NCI-H1105 treated with DMSO at 0.1 percent for 48 hours (cell line): Measurements from ENCODE around the gene ZNF236.
"Not testable (repeated sequence)": the region's sequence is repeated elsewhere in the genome, so short reads cannot be mapped to it uniquely, and the experiment has no call there.

Experiments
- DNase-seq: peaks from one replicate; lab custom pipeline; 2025; lab: John Stamatoyannopoulos, UW

ZNF236 gene

DNA sequence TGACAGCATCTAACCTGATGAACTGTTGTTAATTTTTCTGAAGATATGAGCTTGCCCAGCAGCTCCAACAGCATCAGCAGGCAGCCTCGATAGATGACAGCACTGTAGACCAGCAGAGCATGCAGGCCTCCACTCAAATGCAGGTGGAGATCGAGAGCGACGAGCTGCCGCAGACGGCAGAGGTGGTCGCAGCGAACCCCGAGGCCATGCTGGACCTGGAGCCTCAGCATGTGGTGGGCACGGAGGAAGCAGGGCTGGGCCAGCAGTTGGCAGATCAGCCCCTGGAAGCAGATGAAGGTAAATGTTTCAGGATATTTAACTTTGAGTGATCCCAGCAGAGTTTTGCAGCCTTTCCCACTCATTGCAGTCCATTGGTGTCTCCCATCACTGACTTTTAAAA, 85.9 kb downstream of the ZNF236 start:
- no peak for DNase-seq

DNA sequence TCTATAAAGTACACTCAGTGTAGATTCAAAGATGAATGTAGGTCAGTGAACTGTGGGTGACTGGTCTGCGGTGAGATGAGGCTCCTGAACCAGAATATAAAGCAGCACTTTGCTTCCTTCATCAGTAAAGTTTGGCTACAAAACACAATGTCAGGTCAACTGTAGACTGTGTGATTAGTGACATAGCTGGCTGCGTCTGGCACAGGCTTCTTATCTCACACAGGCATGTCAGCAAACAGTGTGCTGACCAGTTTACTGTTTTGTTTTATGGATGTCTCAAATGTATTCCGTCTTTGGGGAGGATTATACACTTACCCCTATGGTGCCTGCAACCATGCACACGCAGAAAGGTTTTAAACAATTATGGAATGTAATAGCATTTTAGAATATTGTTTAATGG, 87.1 kb downstream of the ZNF236 start:
- DNase-seq = no peak

DNA sequence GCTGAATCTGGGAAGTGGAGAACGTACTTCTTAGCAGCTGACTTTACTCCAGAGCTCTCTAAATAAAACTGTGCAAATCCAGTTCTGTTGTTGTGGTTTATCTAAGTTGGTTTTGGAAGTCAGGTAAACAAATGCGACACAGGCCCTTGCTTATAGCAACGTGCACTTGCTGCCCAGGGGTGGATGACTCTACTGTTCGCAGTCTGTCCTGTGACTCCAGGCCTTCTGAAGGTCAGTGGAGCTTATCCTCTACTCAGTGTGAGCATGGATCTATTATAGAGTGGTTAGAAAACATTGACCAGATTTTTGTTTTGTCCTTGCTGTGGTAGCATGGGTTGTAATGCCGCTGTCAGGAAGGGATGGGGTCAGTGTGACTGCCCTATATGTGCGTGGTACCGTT, 89.1 kb downstream of the ZNF236 start:
- DNase-seq = no peak

DNA sequence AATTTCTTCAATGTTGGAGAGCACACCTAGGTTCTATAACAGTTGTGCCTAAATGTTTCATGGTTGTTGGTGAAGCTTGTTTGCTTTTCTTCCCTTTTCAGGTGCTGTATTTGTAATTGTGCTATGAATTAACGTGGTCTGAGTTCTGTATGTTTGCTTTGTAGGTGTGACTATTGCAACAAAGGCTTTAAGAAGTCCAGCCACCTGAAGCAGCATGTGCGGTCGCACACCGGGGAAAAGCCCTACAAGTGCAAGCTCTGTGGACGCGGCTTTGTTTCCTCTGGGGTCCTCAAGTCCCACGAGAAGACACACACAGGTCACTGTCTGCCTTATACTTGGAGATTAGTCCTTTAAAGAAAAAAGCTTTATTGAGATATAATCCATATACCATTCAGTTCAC, 91.2 kb downstream of the ZNF236 start:
- DNase-seq = no peak

DNA sequence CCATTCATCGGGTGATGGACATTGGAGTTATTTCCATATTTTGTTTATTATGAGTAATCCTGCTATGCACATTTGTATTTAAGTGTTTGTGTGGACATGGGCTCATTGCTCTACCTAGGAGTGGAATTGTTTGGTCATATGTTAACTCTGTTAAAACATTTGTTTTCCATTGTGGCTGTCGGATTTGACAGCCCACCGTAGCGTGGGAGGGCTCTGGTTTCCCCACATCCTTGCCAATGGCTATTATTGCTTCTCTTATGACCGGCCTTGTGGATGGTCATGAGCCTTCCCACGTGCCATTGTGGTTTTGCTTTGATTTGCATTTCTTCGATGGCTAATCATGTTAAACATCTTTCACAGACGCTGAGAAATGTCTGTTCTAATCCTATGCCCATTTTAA, 92.0 kb downstream of the ZNF236 start:
- DNase-seq = no peak

DNA sequence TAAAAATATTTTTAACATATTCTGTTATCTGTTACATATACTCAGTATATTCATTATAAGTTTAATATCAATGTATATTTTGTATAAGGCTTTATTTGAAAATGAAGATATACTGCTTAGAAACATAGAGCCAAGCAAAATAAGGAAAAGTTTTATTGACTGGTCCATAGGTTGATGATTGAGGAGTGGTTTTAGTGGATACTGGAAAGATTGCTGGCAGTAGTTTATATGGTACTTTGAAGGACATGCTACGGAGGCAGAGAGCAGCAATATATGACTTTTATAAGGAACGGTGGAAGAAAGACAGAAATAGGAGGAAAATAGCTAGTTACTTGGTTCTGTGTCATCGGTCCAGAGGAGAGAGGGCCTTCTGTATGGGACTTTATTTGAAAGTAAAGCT, 92.4 kb downstream of the ZNF236 start:
- DNase-seq = no peak

DNA sequence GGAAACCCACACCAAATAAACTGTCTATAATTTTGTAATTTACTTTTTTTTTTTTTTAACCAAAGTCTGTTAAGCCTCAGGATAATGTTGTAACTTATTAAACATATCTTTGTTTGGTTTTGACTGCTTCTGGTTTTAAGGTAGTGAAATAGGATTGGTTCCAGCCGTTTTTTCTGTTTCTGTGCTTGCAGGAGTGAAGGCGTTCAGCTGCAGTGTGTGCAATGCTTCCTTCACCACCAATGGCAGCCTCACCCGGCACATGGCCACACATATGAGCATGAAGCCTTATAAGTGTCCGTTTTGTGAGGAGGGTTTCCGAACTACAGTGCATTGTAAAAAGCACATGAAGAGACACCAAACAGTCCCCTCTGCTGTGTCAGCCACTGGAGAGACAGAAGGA, 93.1 kb downstream of the ZNF236 start:
- no peak for DNase-seq

DNA sequence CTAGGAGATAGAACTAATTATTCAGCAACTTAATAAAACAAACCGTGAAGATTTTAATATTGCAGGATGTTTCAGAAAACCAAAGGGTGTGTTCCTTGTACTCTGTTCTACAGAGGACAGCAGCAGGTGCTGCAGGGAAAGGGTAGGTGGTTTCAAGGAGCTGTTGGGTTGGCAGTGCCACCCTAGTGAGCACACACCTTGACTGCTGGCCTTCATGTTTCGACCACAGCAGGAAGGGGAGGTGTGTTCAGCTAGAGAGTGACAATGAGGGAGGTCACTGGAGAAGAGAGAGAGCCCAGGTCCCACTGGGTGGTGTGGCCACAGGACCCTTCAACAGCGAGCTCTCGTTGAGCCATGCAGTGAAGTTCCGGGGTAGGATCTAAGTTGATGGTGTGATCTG, 98.6 kb downstream of the ZNF236 start:
- no peak for DNase-seq

DNA sequence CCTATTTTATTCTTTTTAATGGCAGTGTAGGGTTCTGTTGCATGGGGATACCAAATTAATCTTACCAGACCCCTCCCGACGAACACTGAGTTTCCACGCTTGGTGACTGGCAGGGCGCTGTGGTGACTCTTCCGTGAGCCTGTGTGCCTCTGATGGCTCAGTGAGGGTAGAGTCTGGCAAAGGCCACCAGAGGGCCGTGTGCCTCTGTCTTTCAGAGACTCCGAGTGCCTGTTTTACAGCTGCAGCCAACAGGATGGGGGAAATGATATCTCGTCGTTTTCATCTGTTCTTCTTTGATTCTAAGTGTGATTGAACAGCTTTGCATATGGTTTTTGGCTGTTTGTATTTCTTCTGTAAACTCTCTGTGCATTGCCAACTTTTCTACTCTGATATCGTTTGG, 99.8 kb downstream of the ZNF236 start:
- peak; percentile 31 for DNase-seq

DNA sequence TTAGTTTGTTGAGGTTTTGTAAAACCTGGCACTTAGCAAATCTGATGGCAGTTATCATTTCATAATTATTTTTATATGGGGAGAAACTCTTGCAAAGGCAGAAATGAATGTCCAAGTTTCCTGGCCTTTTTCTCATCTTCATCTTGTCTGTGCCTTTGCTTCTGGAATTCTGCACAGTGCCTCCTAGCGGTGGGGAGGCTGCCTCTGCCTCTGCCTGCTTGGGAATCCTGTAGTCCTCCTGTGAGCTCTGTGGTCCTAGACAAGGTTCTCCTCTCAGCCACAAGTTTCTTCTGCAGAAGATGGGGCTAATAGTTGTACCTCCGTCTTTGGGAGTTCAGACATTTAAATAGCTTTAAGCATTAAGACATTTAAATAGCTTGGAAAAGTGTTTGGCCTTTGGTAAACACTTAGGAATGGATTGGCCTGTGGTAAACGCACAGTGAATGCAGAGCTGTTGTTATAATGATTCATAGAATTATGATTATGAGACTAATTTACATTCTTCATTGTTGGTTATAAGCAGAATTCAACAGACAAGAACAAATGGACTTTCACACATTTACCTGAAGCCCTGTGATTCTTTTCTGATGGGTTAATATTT, 101.2 kb downstream of the ZNF236 start:
- no peak for DNase-seq

DNA sequence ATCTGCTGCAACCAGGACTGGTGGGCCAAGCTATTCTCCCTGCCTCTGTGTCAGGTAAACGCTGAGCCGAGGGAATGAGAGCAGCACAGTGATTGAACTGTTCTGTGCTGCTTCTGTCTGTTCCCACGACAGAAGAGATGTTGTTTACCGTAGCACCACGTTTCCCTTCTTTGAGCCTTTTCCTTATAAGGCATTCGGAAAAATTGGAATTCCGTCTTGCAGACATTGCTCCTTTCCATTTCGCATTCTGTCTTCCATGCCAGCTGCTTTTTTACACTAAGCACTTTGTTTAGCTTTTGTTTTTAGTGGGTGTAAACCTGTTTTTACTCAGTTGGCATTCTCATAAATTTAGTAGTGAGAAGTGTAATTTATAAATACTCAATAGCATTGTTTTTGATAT, 103.1 kb downstream of the ZNF236 start:
- no peak for DNase-seq

DNA sequence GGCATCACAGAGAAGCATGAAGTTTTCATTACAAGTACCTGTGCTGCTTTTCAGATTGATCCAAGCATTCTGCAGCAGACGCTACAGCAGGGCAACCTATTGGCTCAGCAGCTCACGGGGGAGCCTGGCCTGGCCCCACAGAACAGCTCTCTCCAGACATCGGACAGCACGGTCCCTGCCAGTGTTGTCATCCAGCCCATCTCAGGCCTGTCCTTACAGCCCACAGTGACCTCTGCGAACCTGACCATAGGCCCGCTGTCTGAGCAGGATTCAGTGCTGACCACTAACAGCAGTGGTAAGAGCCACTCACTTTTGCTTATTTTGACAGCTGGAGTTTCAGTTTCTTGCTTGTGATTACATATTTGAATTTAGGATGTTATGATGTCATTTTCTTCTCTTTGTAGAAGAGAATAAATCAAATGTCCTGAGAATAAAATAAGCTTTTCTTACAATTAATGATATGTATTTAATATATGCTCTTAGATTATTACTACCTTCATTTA, 104.9 kb downstream of the ZNF236 start:
- DNase-seq = no peak

DNA sequence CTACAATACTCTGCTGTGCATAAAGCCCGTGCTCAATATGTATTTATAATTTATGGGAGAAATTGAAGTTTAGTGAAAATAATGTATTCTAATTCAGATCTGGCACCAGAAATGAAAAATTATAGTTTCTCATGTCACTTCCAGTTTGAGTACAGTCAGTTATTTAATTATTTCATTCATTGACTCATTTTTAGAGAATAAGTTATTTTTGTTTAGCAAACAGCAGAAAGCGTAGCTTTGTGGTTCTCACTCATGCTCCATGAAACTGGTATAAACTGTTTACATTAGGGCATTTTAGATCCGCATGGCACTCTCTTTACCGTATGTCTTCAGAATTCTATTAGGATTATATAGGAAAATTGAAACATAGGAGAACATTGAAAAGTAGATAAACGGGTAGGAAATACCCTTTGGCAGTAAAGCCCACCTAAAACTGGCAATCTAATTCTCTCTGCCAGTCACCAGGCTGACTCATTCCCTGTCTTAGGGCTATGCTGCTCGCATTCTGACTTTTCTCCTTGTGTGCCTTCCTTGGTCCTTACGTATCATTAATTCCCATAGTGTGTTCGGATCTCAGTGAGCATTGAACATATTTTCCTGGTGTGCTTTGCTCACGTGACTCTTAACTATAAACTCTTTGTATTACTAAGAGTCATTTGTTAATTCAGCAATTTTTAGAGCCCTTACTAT, 106.0 kb downstream of the ZNF236 start:
- DNase-seq = no peak

DNA sequence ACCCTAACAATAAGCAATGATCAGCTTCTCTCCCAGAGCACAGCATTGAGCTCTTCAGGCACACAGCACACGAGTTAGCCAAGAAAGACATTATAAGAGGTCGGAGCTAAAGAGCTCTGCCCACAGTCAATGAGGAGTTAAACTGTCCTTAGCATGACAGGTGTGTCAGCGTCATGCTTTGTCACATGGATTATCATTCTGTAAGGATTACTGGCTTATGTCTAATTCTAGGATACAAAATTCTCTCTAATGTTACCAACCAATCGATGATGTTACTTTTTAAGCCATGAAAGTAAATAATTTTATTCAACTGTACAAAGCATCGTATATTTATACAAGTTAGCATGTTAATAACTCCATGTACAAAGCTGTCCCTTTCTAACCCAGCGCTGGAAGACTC, 108.8 kb downstream of the ZNF236 start:
- DNase-seq = no peak

DNA sequence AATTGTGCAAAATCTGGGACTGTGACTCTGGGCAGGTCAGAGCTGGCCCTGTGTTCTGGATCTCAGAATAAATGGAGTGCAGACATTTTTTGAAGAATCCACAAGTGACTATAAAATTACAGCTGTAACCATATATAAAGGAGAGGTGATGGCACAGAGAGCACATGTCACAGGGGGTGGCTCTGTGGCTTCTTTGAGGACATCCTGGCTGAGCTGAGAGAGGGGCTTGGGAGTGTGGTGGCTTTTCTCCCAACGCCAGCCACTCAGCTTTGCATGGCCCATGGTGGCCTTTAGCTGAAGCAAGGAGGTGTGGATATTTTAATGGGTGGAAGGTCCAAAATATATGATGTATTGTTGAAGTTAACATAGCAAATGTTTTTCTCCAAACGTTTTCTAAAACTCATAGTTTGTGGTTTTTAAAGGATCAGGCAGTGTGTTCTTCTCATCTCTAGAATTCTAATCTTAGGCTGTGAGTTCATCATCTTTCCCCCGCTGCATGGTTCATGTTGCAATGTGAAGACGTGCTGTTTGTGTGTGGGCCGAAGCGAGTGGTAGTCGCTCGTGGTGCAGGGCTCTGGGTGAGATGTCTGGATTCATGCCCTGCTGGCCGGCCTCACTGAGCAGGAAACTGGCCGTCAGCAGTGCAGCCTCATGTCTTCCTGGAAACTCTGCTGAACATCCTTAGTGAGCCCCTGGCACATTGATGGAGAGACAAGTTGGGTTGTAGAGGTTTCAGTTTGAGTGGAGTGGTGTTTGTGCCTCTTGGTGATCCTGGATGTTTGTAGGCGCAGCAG, 109.9 kb downstream of the ZNF236 start:
- DNase-seq = no peak

DNA sequence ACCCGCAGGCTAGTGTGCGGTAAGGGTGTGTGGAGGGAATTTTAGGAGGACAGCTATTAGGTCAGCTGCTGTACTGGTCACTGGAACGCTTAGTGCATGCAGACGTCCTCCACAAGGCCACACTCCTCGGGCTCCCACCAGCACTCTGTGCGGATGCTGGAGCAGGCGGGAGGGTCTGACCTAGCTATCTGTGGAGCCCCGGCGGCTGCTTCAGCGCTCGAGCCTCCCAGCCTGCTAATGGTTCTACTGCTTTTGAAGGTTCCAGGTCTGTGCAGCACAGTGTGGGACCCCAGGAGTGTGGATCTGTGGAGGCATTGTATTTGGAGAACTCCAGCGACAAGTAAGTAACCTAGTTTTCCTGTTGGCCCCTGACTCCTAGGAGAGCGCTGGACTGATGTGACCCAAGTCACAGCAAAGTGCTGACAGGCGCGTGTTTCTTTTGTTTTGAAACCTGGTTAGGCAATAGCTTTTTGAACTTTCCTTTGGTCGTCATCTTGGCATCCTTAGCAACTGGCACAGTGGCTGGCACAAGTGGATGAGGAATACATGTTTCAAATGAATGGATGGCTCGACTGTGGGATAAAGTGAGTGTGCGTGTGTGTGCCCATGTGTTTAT, 113.5 kb downstream of the ZNF236 start:
- DNase-seq = no peak

DNA sequence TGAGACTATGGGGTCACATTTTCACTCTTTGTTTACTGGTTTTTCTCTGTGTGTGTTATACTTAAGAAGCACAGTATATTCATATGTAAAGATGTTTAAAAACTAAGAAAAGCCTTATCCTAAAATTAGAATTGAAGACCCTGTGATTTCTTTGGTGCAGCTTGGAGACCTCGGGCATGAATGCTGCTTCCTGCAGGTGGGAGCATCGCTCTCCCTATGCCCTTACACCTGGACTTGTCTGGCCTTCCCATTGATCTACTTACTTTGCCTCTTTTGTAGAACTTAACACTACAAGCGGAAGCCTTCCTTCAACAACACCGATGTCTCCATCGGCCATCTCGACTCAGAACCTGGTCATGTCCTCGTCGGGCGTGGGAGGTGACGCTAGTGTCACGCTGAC, 114.5 kb downstream of the ZNF236 start:
- DNase-seq = no peak

DNA sequence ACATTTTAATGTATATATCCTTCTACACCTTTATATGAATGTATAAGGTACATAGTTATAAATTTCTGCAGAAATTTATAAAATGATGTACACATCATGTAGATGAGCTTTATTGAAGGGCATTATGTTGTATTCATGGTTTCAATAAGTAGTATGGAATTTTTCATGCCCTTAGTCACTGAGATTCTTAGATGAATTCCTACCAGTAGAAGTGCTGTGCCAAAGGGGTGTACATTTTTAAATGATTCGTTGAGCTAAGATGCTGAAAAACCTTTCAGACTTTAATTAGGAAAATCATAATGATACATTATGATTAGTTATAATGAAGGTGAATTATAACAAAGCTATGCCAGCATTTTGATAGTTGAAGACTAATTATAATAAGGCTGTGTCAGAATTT, 115.2 kb downstream of the ZNF236 start:
- no peak for DNase-seq

DNA sequence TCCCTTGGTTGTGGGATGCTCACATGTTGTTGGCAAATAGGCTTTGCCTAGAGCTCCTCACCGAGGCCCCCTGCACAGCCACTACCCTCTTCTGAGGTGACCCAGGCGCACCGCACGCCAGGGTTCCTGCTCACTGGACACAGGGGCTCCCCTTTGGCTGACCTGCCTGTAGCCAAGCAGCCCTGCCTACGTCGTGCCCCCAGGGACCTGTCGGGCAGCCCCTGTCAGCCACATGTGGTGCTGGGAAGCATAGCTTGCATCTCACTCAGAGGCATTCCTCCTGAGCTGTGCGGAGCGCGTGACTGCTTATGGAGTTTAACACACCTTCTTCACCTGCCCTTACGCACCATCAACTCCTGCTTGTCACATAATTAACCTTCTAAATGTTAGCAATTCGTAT, 116.3 kb downstream of the ZNF236 start:
- no peak for DNase-seq

DNA sequence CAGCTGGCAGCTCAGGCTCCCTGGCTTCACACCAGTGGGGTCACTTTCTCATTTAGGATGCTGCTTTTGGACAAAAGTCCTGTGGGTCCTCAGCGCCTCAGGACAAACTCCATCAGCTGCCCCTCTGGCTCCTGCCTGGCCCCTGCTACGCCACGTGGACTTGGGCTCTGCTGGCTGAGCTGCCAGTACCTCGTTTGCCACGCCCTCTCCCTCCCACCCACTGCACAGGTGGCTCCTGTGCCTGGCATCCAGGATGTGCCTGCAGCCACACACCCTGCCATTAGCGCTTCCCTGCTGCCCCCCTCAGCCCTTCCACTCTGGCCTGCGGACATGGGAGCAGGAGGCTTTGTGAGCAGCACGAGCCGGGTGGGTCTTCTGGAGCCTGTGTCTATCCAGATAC, 118.9 kb downstream of the ZNF236 start:
- DNase-seq = no peak

DNA sequence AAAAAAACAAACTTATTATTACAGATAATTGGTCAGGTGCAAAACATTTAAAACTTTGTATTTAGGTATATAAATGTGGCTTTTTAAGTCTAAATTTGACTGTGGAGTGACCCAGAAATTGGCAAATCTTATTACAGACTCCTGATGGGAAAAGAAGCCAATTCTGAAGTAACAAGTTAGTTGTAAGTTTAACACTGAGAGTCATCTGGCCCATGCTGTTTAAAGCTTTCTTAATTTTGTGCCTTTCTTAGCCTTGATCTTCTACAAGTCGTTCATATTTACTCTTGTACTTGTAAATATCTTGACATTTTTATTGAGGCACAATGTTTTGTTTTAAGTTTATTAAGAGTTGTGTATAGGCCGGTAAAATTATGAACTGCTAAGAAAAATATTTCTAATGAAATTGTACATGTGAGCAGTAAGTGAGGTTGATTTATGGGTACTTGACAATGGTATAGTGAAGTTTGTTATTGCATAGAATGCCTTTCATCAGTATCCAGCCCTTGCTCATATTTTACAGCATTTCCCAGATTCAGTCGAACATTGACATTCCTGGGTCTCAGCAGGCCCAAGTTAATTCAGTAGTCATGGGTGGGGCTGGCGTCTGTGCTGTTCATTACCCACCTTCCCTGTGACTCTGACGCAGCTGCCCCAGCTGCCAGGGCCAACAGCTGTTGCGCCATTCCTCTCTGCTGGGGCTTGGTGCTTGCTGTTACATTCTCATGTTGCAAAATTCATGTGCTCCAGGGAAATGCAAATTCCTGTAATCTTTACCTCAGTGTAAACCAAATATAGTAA, 121.4 kb downstream of the ZNF236 start:
- no peak for DNase-seq

DNA sequence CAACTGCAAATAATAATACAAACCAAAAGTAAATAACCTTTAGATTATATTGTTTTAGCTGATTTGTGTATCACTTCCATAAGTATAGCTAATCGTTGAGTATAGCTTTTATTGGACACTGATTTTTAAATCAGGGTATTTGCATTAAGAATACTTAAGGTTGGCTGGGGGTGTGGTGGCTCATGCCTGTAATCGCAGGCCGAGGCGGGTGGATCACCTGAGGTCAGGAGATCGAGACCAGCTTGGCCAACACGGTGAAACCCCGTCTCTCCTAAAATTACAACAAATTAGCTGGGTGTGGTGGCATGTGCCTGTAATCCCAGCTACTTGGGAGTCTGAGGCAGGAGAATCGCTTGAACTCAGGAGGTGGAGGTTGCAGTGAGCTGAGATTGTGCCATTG, 122.0 kb downstream of the ZNF236 start:
- DNase-seq = not testable (repeated sequence)
